ENCODE results near the gene STAB1. TPM values are rescaled to one million over a fixed set of nuclear protein-coding genes. Genes with fewer than 3 reads are reported as not detected.

The STAB1 gene
- total and polyA plus RNA-seq, 2 experiments from 2014 or later = 3.0 to 4.6 TPM

DNA sequence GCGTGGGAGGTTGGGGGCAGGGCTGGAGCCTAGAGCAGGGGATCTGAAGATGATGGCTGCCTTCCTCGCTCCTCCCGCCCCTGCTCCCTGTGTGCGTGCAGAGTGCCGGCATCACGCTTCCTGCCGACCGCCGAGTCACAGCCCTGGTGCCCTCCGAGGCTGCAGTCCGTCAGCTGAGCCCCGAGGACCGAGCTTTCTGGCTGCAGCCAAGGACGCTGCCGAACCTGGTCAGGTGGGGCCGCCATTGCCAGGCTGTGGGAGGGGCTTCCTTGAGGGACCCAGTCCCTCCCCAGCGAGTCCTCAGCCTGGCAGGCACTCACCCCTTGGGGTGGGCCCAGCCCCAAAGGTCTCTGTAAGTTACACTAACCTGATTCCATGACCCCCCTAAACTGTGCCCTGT lies 17.6 kb downstream of the STAB1 start:
- Histone ChIP-seq H3K79me2 (no peaks in the 10 kb centered on the region), H3K4me3 (no peak overlapping the region), H3K36me3 (replicated peaks; ENCODE audit: insufficient read depth, low read depth) (no peaks in the 10 kb centered on the region), H3K4me1 (ENCODE audit: insufficient read depth) (peaks cover under 1% of the 10 kb centered on the region), H3K4me2 (no peak overlapping the region), H3K27me3 (no peaks in the 10 kb centered on the region), H4K20me1 (ENCODE audit: insufficient read depth, poor library complexity, severe bottlenecking) (no peaks in the 10 kb centered on the region), H3K9me2 (replicated peaks; ENCODE audit: insufficient read depth) (no peaks in the 10 kb centered on the region), H2AFZ (no peak overlapping the region), H3K9me3 (ENCODE audit: low read depth) (no peaks in the 10 kb centered on the region), H3K27ac (no peak overlapping the region)
- DNase-seq (ENCODE audit: low spot score) = no peak
- WGBS (ENCODE audit: low lambda C conversion rate, missing lambda C conversion rate) = 76% methylated on average over 17 of the region's 17 CpGs
- TF ChIP-seq EZH2phosphoT487 (IDR thresholded peaks at IDR 0.05; ENCODE audit: low read depth, severe bottlenecking, unreplicated experiment) (no peak), EZH2 (IDR thresholded peaks at IDR 0.05; ENCODE audit: borderline replicate concordance) (no peak)
- TF ChIP-seq, protein P1, sequence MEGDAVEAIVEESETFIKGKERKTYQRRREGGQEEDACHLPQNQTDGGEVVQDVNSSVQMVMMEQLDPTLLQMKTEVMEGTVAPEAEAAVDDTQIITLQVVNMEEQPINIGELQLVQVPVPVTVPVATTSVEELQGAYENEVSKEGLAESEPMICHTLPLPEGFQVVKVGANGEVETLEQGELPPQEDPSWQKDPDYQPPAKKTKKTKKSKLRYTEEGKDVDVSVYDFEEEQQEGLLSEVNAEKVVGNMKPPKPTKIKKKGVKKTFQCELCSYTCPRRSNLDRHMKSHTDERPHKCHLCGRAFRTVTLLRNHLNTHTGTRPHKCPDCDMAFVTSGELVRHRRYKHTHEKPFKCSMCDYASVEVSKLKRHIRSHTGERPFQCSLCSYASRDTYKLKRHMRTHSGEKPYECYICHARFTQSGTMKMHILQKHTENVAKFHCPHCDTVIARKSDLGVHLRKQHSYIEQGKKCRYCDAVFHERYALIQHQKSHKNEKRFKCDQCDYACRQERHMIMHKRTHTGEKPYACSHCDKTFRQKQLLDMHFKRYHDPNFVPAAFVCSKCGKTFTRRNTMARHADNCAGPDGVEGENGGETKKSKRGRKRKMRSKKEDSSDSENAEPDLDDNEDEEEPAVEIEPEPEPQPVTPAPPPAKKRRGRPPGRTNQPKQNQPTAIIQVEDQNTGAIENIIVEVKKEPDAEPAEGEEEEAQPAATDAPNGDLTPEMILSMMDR (IDR thresholded peaks at IDR 0.05; ENCODE audit: poor library complexity) = no peak

DNA sequence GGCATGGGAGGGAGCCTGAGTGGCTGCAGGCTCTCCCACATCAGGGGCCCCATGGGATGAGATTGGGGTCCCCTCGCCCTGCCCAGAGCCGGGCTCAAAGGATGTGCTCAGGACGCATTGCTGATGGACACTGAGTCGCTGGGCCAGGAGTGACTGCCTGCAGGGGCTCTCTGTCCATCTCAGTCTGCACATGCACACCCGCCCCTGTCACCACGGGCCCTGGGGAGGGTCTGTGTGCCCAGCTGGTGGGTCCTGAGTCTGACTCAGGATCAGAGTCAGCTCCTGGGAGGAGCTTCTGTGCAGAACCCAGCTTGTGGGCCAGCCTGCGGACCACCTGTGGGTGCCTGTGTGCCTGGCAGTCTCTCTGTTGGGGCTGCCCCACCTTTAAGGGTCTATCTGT lies 18.1 kb downstream of the STAB1 start:
- H3K36me3 ChIP-seq (replicated peaks; ENCODE audit: insufficient read depth, low read depth) = no peaks in the 10 kb centered on the region
- H4K20me1 ChIP-seq (ENCODE audit: insufficient read depth, poor library complexity, severe bottlenecking) = no peaks in the 10 kb centered on the region
- H3K79me2 ChIP-seq = no peaks in the 10 kb centered on the region
- no peak overlapping the region for H3K4me3 ChIP-seq
- DNase-seq (ENCODE audit: low spot score) = no peak
- H3K9me2 ChIP-seq (replicated peaks; ENCODE audit: insufficient read depth) = no peaks in the 10 kb centered on the region
- no peak overlapping the region for H3K27ac ChIP-seq
- H3K4me1 ChIP-seq (ENCODE audit: insufficient read depth) = no peaks in the 10 kb centered on the region
- TF ChIP-seq EZH2phosphoT487 (IDR thresholded peaks at IDR 0.05; ENCODE audit: low read depth, severe bottlenecking, unreplicated experiment) = no peak
- no peak for TF ChIP-seq EZH2 (IDR thresholded peaks at IDR 0.05; ENCODE audit: borderline replicate concordance)
- TF ChIP-seq, protein P1 (IDR thresholded peaks at IDR 0.05; ENCODE audit: poor library complexity) = no peak
- no peak overlapping the region for H2AFZ ChIP-seq
- H3K4me2 ChIP-seq = no peak overlapping the region
- H3K9me3 ChIP-seq (ENCODE audit: low read depth) = no peaks in the 10 kb centered on the region
- 91% methylated on average over 7 of the region's 7 CpGs for WGBS (ENCODE audit: low lambda C conversion rate, missing lambda C conversion rate)
- no peaks in the 10 kb centered on the region for H3K27me3 ChIP-seq

DNA sequence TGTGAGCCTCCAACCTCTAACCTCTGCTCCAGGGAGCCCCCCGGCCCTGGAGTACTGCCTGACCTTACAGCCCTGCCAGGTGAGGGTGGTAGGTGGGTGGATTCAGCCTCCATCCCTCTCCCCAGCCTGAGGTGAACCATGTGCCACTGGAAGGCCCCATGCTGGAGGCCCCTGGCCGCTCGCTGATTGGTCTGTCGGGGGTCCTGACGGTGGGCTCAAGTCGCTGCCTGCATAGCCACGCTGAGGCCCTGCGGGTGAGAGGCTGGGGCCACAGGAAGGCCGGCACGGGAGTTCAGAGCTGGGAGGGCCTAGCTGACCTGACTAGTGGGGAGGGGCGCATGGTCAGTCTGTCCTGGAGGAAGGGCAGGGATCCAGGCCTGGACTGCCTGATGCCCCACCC lies 19.4 kb downstream of the STAB1 start:
- H3K27me3 ChIP-seq = no peaks in the 10 kb centered on the region
- TF ChIP-seq, protein P1 (IDR thresholded peaks at IDR 0.05; ENCODE audit: poor library complexity) = no peak
- TF ChIP-seq EZH2phosphoT487 (IDR thresholded peaks at IDR 0.05; ENCODE audit: low read depth, severe bottlenecking, unreplicated experiment) (no peak), EZH2 (IDR thresholded peaks at IDR 0.05; ENCODE audit: borderline replicate concordance) (no peak)
- no peaks in the 10 kb centered on the region for H3K79me2 ChIP-seq
- H2AFZ ChIP-seq = no peak overlapping the region
- H3K4me3 ChIP-seq = no peak overlapping the region
- no peaks in the 10 kb centered on the region for H4K20me1 ChIP-seq (ENCODE audit: insufficient read depth, poor library complexity, severe bottlenecking)
- 84% methylated on average over 11 of the region's 11 CpGs for WGBS (ENCODE audit: low lambda C conversion rate, missing lambda C conversion rate)
- no peaks in the 10 kb centered on the region for H3K4me1 ChIP-seq (ENCODE audit: insufficient read depth)
- no peak overlapping the region for H3K4me2 ChIP-seq
- no peak for DNase-seq (ENCODE audit: low spot score)
- no peaks in the 10 kb centered on the region for H3K9me2 ChIP-seq (replicated peaks; ENCODE audit: insufficient read depth)
- no peaks in the 10 kb centered on the region for H3K36me3 ChIP-seq (replicated peaks; ENCODE audit: insufficient read depth, low read depth)
- H3K27ac ChIP-seq = no peak overlapping the region
- no peaks in the 10 kb centered on the region for H3K9me3 ChIP-seq (ENCODE audit: low read depth)

DNA sequence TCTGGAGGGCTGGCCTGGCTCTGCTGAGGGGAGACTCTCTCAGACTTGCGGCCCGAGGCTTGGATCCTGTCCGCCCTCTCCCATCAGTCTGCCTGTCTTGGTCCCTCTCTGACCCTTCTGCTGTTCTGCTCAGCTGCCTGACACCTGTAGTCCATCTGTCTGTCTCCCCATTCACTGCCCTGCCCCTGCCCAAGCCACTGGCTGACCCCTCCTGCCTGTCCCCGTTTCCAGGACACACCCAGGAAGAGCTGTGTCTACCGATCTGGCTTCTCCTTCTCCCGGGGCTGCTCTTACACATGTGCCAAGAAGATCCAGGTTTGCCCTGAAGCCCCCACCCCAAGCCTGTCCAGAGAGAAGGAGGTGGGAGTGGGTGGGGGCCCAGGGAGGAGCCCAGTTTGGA lies 20.1 kb downstream of the STAB1 start:
- DNase-seq (ENCODE audit: low spot score) = no peak
- Histone ChIP-seq H3K79me2 (no peaks in the 10 kb centered on the region), H3K9me2 (replicated peaks; ENCODE audit: insufficient read depth) (no peaks in the 10 kb centered on the region), H3K9me3 (ENCODE audit: low read depth) (no peaks in the 10 kb centered on the region), H4K20me1 (ENCODE audit: insufficient read depth, poor library complexity, severe bottlenecking) (no peaks in the 10 kb centered on the region), H3K4me3 (no peak overlapping the region), H3K4me2 (no peak overlapping the region), H3K27me3 (no peaks in the 10 kb centered on the region), H3K36me3 (replicated peaks; ENCODE audit: insufficient read depth, low read depth) (no peaks in the 10 kb centered on the region), H3K4me1 (ENCODE audit: insufficient read depth) (no peaks in the 10 kb centered on the region), H3K27ac (no peak overlapping the region), H2AFZ (no peak overlapping the region)
- no peak for TF ChIP-seq EZH2phosphoT487 (IDR thresholded peaks at IDR 0.05; ENCODE audit: low read depth, severe bottlenecking, unreplicated experiment)
- WGBS (ENCODE audit: low lambda C conversion rate, missing lambda C conversion rate) = 61% methylated on average over 6 of the region's 6 CpGs
